A549 (cell line): ENCODE measurements around the gene ITPR3. TPM values are rescaled to one million over a fixed set of nuclear protein-coding genes. Genes with fewer than 3 reads are reported as not detected.

Source experiments
- ATAC-seq, 2 experiments: fragments of 200-7000 bp in 1 of 2; fragments of >200 bp in 1 of 2; cut with Nextera tagmentation in 1 of 2; cut with Tn5 transposase in 1 of 2; 3 replicates each; pipeline versions ENCODE4 v1.8.0 to v1.9.1; 2018 to 2020; ENCODE audit warnings: mild to moderate bottlenecking in 1 of 2, moderate library complexity in 1 of 2
- CTCF ChIA-PET: fragments of 300-600 bp; sonication (Branson Sonifier 250); formaldehyde crosslinking; extraction: SDS; loops from one replicate; lab custom pipeline; 2021; ENCODE audit warnings: antibody characterized with exemption, inconsistent platforms; lab: Yijun Ruan, JAX
- POLR2A ChIA-PET: fragments of 350-600 bp; formaldehyde crosslinking; extraction: SDS; loops from one replicate; lab custom pipeline; 2021; ENCODE audit warnings: antibody characterized with exemption, inconsistent platforms; lab: Yijun Ruan, JAX
- DNase-seq, 2 experiments: peaks; one replicate each; pipeline versions ENCODE4 v3.0.0 to v3.0.0-alpha.2; 2011 to 2016; ENCODE audit warnings: low read depth in 1 of 2, low spot score in 1 of 2
- FAIRE-seq: peaks from 2 replicates; lab custom pipeline; 2011; peaks lifted over from hg19 to GRCh38; lab: Jason Lieb, UNC
- H3K27ac ChIP-seq, 2 experiments: fragments of >200 bp; sonication (Bioruptor Twin); formaldehyde crosslinking; 3 replicates each; pipeline ENCODE4 v1.5.1; 2016 to 2017
- H3K4me1 ChIP-seq: fragments of >200 bp; sonication (Bioruptor Twin); formaldehyde crosslinking; 3 replicates; pipeline ENCODE4 v1.6.1; 2016
- H3K4me2 ChIP-seq: fragments of >200 bp; sonication (Bioruptor Twin); formaldehyde crosslinking; 3 replicates; pipeline ENCODE4 v1.6.1; 2016
- H3K4me3 ChIP-seq: fragments of >200 bp; sonication (Bioruptor Twin); formaldehyde crosslinking; 3 replicates; pipeline ENCODE4 v1.5.1; 2016
- H3K9me3 ChIP-seq: fragments of >200 bp; sonication (Bioruptor Twin); formaldehyde crosslinking; 3 replicates; pipeline ENCODE4 v1.6.1; 2016
- BHLHE40 ChIP-seq: IDR thresholded peaks from 2 replicates; pipeline ENCODE4 v1.6.1; 2012; ENCODE audit warnings: low read depth, low read length, inconsistent platforms
- CBX2 ChIP-seq: fragments of 200-600 bp; sonication (generic); IDR thresholded peaks from 2 replicates; pipeline ENCODE4 v1.6.1; 2016; ENCODE audit warnings: low read depth, mild to moderate bottlenecking, borderline replicate concordance
- CBX8 ChIP-seq: fragments of 200-600 bp; sonication (generic); IDR thresholded peaks from 2 replicates; pipeline ENCODE4 v1.6.1; 2016
- EP300 ChIP-seq, 2 experiments: fragments of >200 bp; sonication (Bioruptor Twin); formaldehyde crosslinking; IDR thresholded peaks; 2 replicates in 1 of 2; 3 replicates in 1 of 2; pipeline ENCODE4 v1.6.1; 2016 to 2017
- FOSL2 ChIP-seq, 2 experiments: fragments of 450-650 bp in 1 of 2; fragments of >200 bp in 1 of 2; sonication (Bioruptor Twin) in 1 of 2; formaldehyde crosslinking; IDR thresholded peaks; 2 replicates each; pipeline versions ENCODE4 v1.5.0 to v1.6.1; 2016 to 2020; ENCODE audit warnings: mild to moderate bottlenecking in 1 of 2, moderate library complexity in 1 of 2
- FOXS1 ChIP-seq: fragments of 250-450 bp; sonication (Bioruptor Pico); IDR thresholded peaks from 2 replicates; pipeline ENCODE4 v1.5.0; 2020; ENCODE audit warnings: mild to moderate bottlenecking, moderate library complexity
- HEYL ChIP-seq: fragments of 250-450 bp; sonication (Bioruptor Pico); IDR thresholded peaks from 2 replicates; pipeline ENCODE4 v1.8.0; 2021; ENCODE audit warnings: mild to moderate bottlenecking, moderate library complexity
- MYC ChIP-seq: IDR thresholded peaks from 2 replicates; pipeline ENCODE4 v1.6.1; 2012; ENCODE audit warnings: mild to moderate bottlenecking, inconsistent platforms, low read length, improper control_type of control experiment, borderline replicate concordance
- NFE2L2 ChIP-seq: fragments of 150-350 bp; conservative IDR thresholded peaks from 2 replicates; pipeline ENCODE4 v1.6.1; 2014; ENCODE audit warnings: low read length
- NR3C1 ChIP-seq: fragments of >200 bp; sonication (Bioruptor Twin); formaldehyde crosslinking; IDR thresholded peaks from 3 replicates; pipeline ENCODE4 v1.6.1; 2017
- WGBS: methylation state at CpG from one replicate; pipeline ENCODE4 v1.1.6; 2017; ENCODE audit errors: missing lambda C conversion rate; 5-methylcytosine and 5-hydroxymethylcytosine counted together
- polyA plus RNA-seq, 4 experiments: library from polyadenylated mRNA; depleted of rRNA in 3 of 4; stranded (reverse); fragments of >200 nt; fragmentation: RNase III in 1 of 4; extraction: RNeasy Plus Mini Kit Qiagen cat#74134 plus additional on column Dnase treatment in 1 of 4; gene quantifications; 2 replicates in 3 of 4; 3 replicates in 1 of 4; pipeline ENCODE4 v1.2.3, GENCODE V29; 2011 to 2017
- TF ChIP-seq, protein P1 (sequence below): fragments of 250-450 bp; sonication (Bioruptor Pico); IDR thresholded peaks from 2 replicates; pipeline ENCODE4 v1.5.0; 2020; ENCODE audit warnings: low read depth, mild to moderate bottlenecking, moderate library complexity
- TF ChIP-seq, protein P2 (sequence below): IDR thresholded peaks from 2 replicates; pipeline ENCODE4 v1.6.1; 2012
- TF ChIP-seq, protein P3 (sequence below): IDR thresholded peaks from 2 replicates; pipeline ENCODE4 v1.6.1; 2012; ENCODE audit warnings: low read depth, borderline replicate concordance
- TF ChIP-seq, protein P4 (sequence below): fragments of >200 bp; sonication (Bioruptor Twin); formaldehyde crosslinking; IDR thresholded peaks from 2 replicates; pipeline ENCODE4 v1.6.1; 2016

The ITPR3 gene
- polyA plus RNA-seq, 2 of the 4 experiments (the other 2 are of a cell fraction) = 17.6 to 20.8 TPM

DNA sequence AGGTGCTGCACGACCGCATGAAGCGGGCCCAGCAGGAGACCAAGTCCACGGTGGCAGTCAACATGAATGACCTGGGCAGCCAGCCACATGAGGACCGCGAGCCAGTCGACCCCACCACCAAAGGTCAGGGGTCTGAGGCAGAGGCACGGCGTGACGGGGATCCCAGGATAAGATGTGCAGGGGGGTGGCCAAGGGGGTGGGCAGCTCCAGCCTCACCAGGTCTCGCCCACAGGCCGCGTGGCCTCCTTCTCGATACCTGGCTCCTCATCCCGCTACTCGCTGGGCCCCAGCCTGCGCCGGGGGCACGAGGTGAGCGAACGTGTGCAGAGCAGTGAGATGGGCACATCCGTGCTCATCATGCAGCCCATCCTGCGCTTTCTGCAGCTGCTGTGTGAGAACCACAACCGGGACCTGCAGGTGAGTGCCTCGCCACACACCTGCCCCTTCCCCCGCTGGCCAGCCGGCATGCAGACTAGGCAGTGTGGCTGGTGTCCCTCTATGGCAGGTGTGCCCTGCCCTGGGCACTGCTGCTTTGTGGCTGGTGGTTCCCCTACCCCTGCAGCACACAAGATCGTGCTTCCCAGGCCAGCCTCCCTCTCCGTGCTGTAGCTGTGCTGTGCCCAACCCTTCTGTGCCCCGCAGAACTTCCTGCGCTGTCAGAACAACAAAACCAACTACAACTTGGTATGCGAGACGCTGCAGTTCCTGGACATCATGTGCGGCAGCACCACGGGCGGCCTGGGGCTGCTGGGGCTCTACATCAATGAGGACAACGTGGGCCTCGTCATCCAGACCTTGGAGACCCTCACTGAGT is 64.5 kb downstream of the ITPR3 start (continued):
- TF ChIP-seq, protein P1, sequence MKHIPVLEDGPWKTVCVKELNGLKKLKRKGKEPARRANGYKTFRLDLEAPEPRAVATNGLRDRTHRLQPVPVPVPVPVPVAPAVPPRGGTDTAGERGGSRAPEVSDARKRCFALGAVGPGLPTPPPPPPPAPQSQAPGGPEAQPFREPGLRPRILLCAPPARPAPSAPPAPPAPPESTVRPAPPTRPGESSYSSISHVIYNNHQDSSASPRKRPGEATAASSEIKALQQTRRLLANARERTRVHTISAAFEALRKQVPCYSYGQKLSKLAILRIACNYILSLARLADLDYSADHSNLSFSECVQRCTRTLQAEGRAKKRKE (CRISPR knock-in tag) = no peak

DNA sequence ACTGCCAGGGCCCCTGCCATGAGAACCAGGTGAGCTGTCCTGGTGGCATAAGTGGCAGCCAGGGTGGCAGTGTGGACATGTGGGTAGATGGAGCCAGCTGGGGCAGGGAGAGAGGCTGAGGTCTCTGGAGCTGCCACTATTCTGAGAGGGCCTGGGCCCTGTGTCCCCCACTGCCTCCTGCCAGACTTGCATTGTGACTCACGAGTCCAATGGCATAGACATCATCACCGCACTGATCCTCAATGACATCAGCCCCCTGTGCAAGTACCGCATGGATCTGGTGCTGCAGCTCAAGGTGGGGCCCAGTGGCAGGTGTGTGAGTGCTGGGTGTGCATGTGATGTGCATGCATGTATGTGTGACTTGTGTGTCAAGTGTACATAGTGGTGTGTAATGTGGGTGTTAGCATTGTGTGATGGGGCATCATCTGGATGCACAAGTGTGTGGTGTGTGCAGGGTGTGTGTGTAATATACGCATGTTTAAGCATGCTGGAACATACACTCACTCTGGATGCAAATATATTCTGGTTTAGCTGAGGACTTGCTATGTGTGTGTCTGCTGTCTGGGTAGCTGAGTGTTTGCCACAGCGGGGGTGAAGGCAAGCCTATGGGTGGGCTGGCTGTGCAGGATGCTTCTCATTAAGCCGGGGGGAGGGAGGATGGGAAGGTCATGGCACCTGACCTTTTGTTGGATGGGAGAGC is 65.3 kb downstream of the ITPR3 start:
- FAIRE-seq (no peak), ATAC-seq (no peak), DNase-seq (no peak)
- ChIA-PET CTCF (interaction anchor here (0.6 to 2.1 kb wide), 6 partner anchors 9 to 260 kb away, joined by 3 to 10 read pairs (median 3); no protein-coding TSS in a partner anchor), POLR2A (interaction anchor here (0.9 kb wide), 1 partner anchor 106 kb away, joined by 3 read pairs; the partner anchor contains the start of gene BAK1)
- no peaks in the 10 kb centered on the region for H3K4me1 ChIP-seq
- H3K4me3 ChIP-seq = no peak overlapping the region
- 73% methylated on average over 3 of the region's 6 CpGs for WGBS
- H3K4me2 ChIP-seq = no peak overlapping the region
- TF ChIP-seq CBX8 = no peak
- H3K27ac ChIP-seq = no peak overlapping the region
- no peaks in the 10 kb centered on the region for H3K9me3 ChIP-seq

DNA sequence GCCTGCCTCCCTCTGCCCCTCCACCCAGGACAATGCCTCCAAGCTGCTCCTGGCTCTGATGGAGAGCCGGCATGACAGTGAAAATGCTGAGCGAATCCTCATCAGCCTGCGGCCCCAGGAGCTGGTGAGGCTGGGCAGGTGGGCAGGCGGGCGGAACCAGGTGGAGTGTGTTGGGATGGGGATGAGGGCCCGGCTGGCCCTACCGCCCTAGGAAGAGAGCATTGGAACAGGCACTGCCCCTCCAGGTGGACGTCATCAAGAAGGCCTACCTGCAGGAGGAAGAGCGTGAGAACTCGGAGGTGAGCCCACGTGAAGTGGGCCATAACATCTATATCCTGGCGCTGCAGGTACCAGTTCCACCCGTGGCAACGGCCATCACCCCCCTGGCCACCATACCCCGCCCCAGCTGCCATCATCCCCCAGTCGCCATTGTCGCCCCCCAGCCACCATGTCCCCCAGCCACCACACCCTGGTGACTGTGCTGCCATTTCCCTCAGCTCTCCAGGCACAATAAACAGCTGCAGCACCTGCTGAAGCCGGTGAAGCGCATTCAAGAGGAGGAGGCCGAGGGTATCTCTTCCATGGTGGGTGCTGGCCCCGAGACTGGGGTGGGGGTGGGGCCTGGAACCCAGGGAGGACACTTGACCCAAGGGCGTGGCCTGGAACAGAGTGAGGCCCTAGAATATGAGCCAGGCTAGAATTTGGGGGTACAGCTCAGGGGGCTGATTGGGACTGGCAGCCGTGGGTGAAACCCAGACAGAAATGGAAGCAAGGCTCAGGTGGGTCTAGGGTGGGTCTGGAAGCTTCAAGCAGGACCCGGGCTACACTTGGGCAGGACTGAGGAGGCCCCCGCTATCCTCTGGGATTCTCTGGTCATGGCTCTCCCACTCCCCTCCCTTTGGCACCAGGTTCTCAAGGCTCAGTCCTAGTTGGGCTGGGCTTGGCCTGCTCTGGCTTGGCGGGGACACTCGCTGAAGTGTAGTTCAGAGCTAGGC is 66.2 kb downstream of the ITPR3 start:
- TF ChIP-seq HEYL (CRISPR knock-in tag) (no peak), EP300 (IDR thresholded peaks at IDR 0.05) (no peak), MYC (no peak), BHLHE40 (no peak), NFE2L2 (no peak), NR3C1 (no peak), FOSL2 (IDR thresholded peaks at IDR 0.05) (no peak), FOSL2 (CRISPR knock-in tag; IDR thresholded peaks at IDR 0.05) (no peak), CBX2 (no peak), FOXS1 (CRISPR knock-in tag) (no peak)
- TF ChIP-seq, protein P2, sequence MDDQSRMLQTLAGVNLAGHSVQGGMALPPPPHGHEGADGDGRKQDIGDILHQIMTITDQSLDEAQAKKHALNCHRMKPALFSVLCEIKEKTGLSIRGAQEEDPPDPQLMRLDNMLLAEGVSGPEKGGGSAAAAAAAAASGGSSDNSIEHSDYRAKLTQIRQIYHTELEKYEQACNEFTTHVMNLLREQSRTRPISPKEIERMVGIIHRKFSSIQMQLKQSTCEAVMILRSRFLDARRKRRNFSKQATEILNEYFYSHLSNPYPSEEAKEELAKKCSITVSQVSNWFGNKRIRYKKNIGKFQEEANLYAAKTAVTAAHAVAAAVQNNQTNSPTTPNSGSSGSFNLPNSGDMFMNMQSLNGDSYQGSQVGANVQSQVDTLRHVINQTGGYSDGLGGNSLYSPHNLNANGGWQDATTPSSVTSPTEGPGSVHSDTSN = no peak
- TF ChIP-seq, protein P3, sequence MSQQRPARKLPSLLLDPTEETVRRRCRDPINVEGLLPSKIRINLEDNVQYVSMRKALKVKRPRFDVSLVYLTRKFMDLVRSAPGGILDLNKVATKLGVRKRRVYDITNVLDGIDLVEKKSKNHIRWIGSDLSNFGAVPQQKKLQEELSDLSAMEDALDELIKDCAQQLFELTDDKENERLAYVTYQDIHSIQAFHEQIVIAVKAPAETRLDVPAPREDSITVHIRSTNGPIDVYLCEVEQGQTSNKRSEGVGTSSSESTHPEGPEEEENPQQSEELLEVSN = no peak
- TF ChIP-seq, protein P4, sequence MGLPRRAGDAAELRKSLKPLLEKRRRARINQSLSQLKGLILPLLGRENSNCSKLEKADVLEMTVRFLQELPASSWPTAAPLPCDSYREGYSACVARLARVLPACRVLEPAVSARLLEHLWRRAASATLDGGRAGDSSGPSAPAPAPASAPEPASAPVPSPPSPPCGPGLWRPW = no peak
- Histone ChIP-seq H3K27ac (no peak overlapping the region), H3K4me1 (no peaks in the 10 kb centered on the region), H3K4me2 (no peak overlapping the region), H3K4me3 (no peak overlapping the region), H3K9me3 (no peaks in the 10 kb centered on the region)
- 98% methylated on average over 8 of the region's 27 CpGs for WGBS
- DNase-seq (no peak), ATAC-seq (no peak), FAIRE-seq (no peak)
- ChIA-PET POLR2A (interaction anchor here (0.9 kb wide), 1 partner anchor 107 kb away, joined by 3 read pairs; the partner anchor contains the start of gene BAK1), CTCF (interaction anchor here (0.9 to 2.1 kb wide), 6 partner anchors 8 to 98 kb away, joined by 3 to 10 read pairs (median 3); no protein-coding TSS in a partner anchor)
